Measurements from ENCODE around the gene BCDIN3D.

The BCDIN3D gene

GRCh38 chr12:49811961-49812401 is 30.9 kb downstream of the BCDIN3D start:
- TF ChIP-seq ZFX (IDR thresholded peaks at IDR 0.05), result no peak
- TF ChIP-seq CTCF (conservative IDR thresholded peaks at IDR 0.05), result no peak
- no peak overlapping the region for H3K27ac ChIP-seq

GRCh38 chr12:49811136-49811535 is 31.8 kb downstream of the BCDIN3D start:
- H3K27ac ChIP-seq, result no peak overlapping the region
- no peak for TF ChIP-seq ZFX (IDR thresholded peaks at IDR 0.05)
- TF ChIP-seq CTCF (conservative IDR thresholded peaks at IDR 0.05), result no peak

- H3K27ac ChIP-seq, result no peak overlapping the region
- TF ChIP-seq ZFX (IDR thresholded peaks at IDR 0.05) (no peak), CTCF (conservative IDR thresholded peaks at IDR 0.05) (no peak)
Measured at GRCh38 chr12:49809906-49810389, 33.0 kb downstream of the BCDIN3D start.

- TF ChIP-seq CTCF (conservative IDR thresholded peaks at IDR 0.05) (no peak), ZFX (IDR thresholded peaks at IDR 0.05) (no peak)
- no peak overlapping the region for H3K27ac ChIP-seq
Measured at GRCh38 chr12:49809381-49809905, 33.5 kb downstream of the BCDIN3D start.

- TF ChIP-seq CTCF (conservative IDR thresholded peaks at IDR 0.05) (no peak), ZFX (IDR thresholded peaks at IDR 0.05) (no peak)
- H3K27ac ChIP-seq, result no peak overlapping the region
Measured at GRCh38 chr12:49808686-49809380, 34.1 kb downstream of the BCDIN3D start.

- no peak overlapping the region for H3K27ac ChIP-seq
- TF ChIP-seq CTCF (conservative IDR thresholded peaks at IDR 0.05), result no peak
- TF ChIP-seq ZFX (IDR thresholded peaks at IDR 0.05), result no peak
Measured at GRCh38 chr12:49807991-49808580, 34.8 kb downstream of the BCDIN3D start.

GRCh38 chr12:49806877-49807276 is 36.0 kb downstream of the BCDIN3D start:
- H3K27ac ChIP-seq, result no peak overlapping the region
- TF ChIP-seq CTCF (conservative IDR thresholded peaks at IDR 0.05) (no peak), ZFX (IDR thresholded peaks at IDR 0.05) (no peak)

Data from C4-2B (cell line).